Liver (tissue), 9 donors: ENCODE results near the gene MSI2. TPM values are rescaled to one million over a fixed set of nuclear protein-coding genes. Genes with fewer than 3 reads are reported as not detected.
"Not testable (repeated sequence)": the region's sequence is repeated elsewhere in the genome, so short reads cannot be mapped to it uniquely, and the experiment has no call there.

Experiments
- DNase-seq: peaks from one replicate; pipeline ENCODE4 v3.0.0-alpha.2; 2017; ENCODE audit warnings: low spot score
- H3K27ac ChIP-seq, 2 donors: one replicate each; pipeline ENCODE4 v1.7.0; 2013; ENCODE audit warnings: inconsistent platforms in 2 of 2, low read length in 2 of 2, control low read depth in 1 of 2, low read depth in 1 of 2, mild to moderate bottlenecking in 1 of 2
- H3K27me3 ChIP-seq, 4 donors: one replicate each; pipeline versions ENCODE4 v1.6.1 to v1.7.0; 2013; ENCODE audit warnings: low read length in 3 of 4, inconsistent platforms in 1 of 4, mild to moderate bottlenecking in 1 of 4, moderate library complexity in 1 of 4; ENCODE audit not compliant: control insufficient read depth in 4 of 4, insufficient read depth in 4 of 4
- H3K36me3 ChIP-seq, 4 donors: one replicate each; pipeline versions ENCODE4 v1.6.1 to v1.7.0; 2013; ENCODE audit warnings: low read length in 3 of 4, mild to moderate bottlenecking in 3 of 4, low read depth in 1 of 4, moderate library complexity in 1 of 4; ENCODE audit not compliant: control insufficient read depth in 4 of 4, insufficient read depth in 3 of 4
- H3K4me1 ChIP-seq, 4 donors: one replicate each; pipeline versions ENCODE4 v1.6.1 to v1.7.0; 2013; ENCODE audit warnings: low read length in 3 of 4, mild to moderate bottlenecking in 3 of 4, moderate library complexity in 1 of 4; ENCODE audit not compliant: control insufficient read depth in 4 of 4, insufficient read depth in 4 of 4
- H3K4me3 ChIP-seq, 3 donors: one replicate each; pipeline versions ENCODE4 v1.6.1 to v1.7.0; 2013; ENCODE audit warnings: low read length in 3 of 3, control low read depth in 1 of 3, low read depth in 1 of 3, mild to moderate bottlenecking in 1 of 3
- H3K9ac ChIP-seq, 2 donors: one replicate each; pipeline ENCODE4 v1.7.0; 2013; ENCODE audit warnings: low read length in 2 of 2, mild to moderate bottlenecking in 2 of 2, moderate library complexity in 2 of 2, control low read depth in 1 of 2, low read depth in 1 of 2
- H3K9me3 ChIP-seq, 4 donors: one replicate each; pipeline versions ENCODE4 v1.6.1 to v1.7.0; 2013; ENCODE audit warnings: low read length in 3 of 4; ENCODE audit not compliant: control insufficient read depth in 4 of 4
- ATF3 ChIP-seq: IDR thresholded peaks from 2 replicates; pipeline ENCODE4 v1.6.1; 2016; ENCODE audit warnings: antibody characterized with exemption
- CTCF ChIP-seq: fragments of 150-350 bp; IDR thresholded peaks from 2 replicates; pipeline ENCODE4 v1.5.1; 2017; ENCODE audit warnings: improper control_type of control experiment, low read depth, low read length; ENCODE audit not compliant: missing input control
- EGR1 ChIP-seq, 2 donors: IDR thresholded peaks; 2 replicates each; pipeline ENCODE4 v1.6.1; 2016 to 2018; ENCODE audit warnings: antibody characterized with exemption in 2 of 2, low read depth in 2 of 2
- FOXA1 ChIP-seq: IDR thresholded peaks from 2 replicates; pipeline ENCODE4 v1.6.1; 2016; ENCODE audit warnings: antibody characterized with exemption
- GABPA ChIP-seq, 2 donors: IDR thresholded peaks in 1 of 2; conservative IDR thresholded peaks in 1 of 2; 2 replicates each; pipeline ENCODE4 v1.6.1; 2016; ENCODE audit warnings: antibody characterized with exemption in 2 of 2, mild to moderate bottlenecking in 1 of 2, moderate library complexity in 1 of 2
- HNF4G ChIP-seq: IDR thresholded peaks from 2 replicates; pipeline ENCODE4 v1.6.1; 2016; ENCODE audit warnings: antibody characterized with exemption
- JUND ChIP-seq, 2 donors: IDR thresholded peaks; 2 replicates each; pipeline ENCODE4 v1.6.1; 2016; ENCODE audit warnings: antibody characterized with exemption in 2 of 2
- MAX ChIP-seq: IDR thresholded peaks from 2 replicates; pipeline ENCODE4 v1.6.1; 2016; ENCODE audit warnings: antibody characterized with exemption
- NR2F2 ChIP-seq: IDR thresholded peaks from 2 replicates; pipeline ENCODE4 v1.6.1; 2016; ENCODE audit warnings: antibody characterized with exemption
- RAD21 ChIP-seq, 2 donors: IDR thresholded peaks; 2 replicates each; pipeline ENCODE4 v1.6.1; 2016; ENCODE audit warnings: antibody characterized with exemption in 2 of 2, mild to moderate bottlenecking in 2 of 2
- REST ChIP-seq: IDR thresholded peaks from 2 replicates; pipeline ENCODE4 v1.6.1; 2016; ENCODE audit warnings: antibody characterized with exemption, mild to moderate bottlenecking
- SP1 ChIP-seq: IDR thresholded peaks from 2 replicates; pipeline ENCODE4 v1.6.1; 2018; ENCODE audit warnings: antibody characterized with exemption, mild to moderate bottlenecking
- TAF1 ChIP-seq: conservative IDR thresholded peaks from 2 replicates; pipeline ENCODE4 v1.6.1; 2016; ENCODE audit warnings: antibody characterized with exemption, mild to moderate bottlenecking
- ZBTB33 ChIP-seq: IDR thresholded peaks from 2 replicates; pipeline ENCODE4 v1.6.1; 2016; ENCODE audit warnings: antibody characterized with exemption
- WGBS: extraction: QIAGEN DNeasy Blood & Tissue Kit; methylation state at CpG from one replicate; pipeline ENCODE4 v1.1.7; 2013; 5-methylcytosine and 5-hydroxymethylcytosine counted together
- polyA plus RNA-seq, 2 donors: library from polyadenylated mRNA; stranded (reverse) in 1 of 2; unstranded in 1 of 2; fragments of 200-250 nt in 1 of 2; fragments of >200 nt in 1 of 2; fragmentation: Nextera tagmentation in 1 of 2; extraction: Ambion mirVana in 1 of 2; gene quantifications; one replicate each; pipeline versions ENCODE4 v1.2.1 to v1.2.3, GENCODE V29; 2013 to 2015
- total RNA-seq, 2 donors: library from RNA; depleted of rRNA; stranded (reverse); fragments of >200 nt; gene quantifications; one replicate each; pipeline ENCODE4 v1.2.3, GENCODE V29; 2014
- donor health status: healthy.
- donor health status: healthy.
- donor health status: healthy.
- donor health status: healthy.
- donor health status: healthy.

The MSI2 gene
- total and polyA plus RNA-seq, 4 donors: 5.7 to 15.6 (median 9.2) TPM

GRCh38 chr17:57296231-57296630 lies 39.9 kb downstream of the MSI2 start:
- Histone ChIP-seq H3K27me3 (no peaks in the 10 kb centered on the region), H3K9ac (no peak overlapping the region), H3K9me3 (no peaks in the 10 kb centered on the region), H3K27ac (no peak overlapping the region), H3K36me3 (peaks cover 4 to 6% (median 4%) of the 10 kb centered on the region in 4 donors), H3K4me1 (no peaks in the 10 kb centered on the region), H3K4me3 (no peak overlapping the region)
- TF ChIP-seq ZBTB33 (no peak), NR2F2 (no peak), SP1 (no peak), TAF1 (no peak), EGR1 (IDR thresholded peaks at IDR 0.05; ENCODE audit: low read depth in 2 of 2) (no peak), RAD21 (IDR thresholded peaks at IDR 0.05) (no peak), GABPA (IDR thresholded peaks at IDR 0.05 in 1 of 2, conservative IDR thresholded peaks at IDR 0.05 in 1 of 2) (no peak), FOXA1 (no peak)
- DNase-seq: no peak
- 91% methylated on average over 4 of the region's 4 CpGs for WGBS

- Histone ChIP-seq H3K4me1 (no peaks in the 10 kb centered on the region), H3K4me3 (no peak overlapping the region), H3K27ac (no peak overlapping the region), H3K36me3 (peaks cover 2 to 6% (median 4%) of the 10 kb centered on the region in 4 donors), H3K9me3 (no peaks in the 10 kb centered on the region), H3K27me3 (no peaks in the 10 kb centered on the region), H3K9ac (no peak overlapping the region)
- TF ChIP-seq CTCF (no peak), JUND (IDR thresholded peaks at IDR 0.05) (no peak), EGR1 (IDR thresholded peaks at IDR 0.05; ENCODE audit: low read depth in 2 of 2) (no peak), REST (no peak), HNF4G (no peak), ATF3 (no peak), MAX (no peak), RAD21 (IDR thresholded peaks at IDR 0.05) (no peak)
- no peak for DNase-seq
- WGBS: 95% methylated on average over 7 of the region's 7 CpGs
Measured at GRCh38 chr17:57299176-57299575, 42.9 kb downstream of the MSI2 start.

- not testable (repeated sequence) for H3K9ac ChIP-seq, H3K27ac ChIP-seq, H3K9me3 ChIP-seq, H3K36me3 ChIP-seq, H3K4me3 ChIP-seq, DNase-seq, H3K27me3 ChIP-seq, H3K4me1 ChIP-seq
- 95% methylated on average over 7 of the region's 7 CpGs for WGBS
Measured at GRCh38 chr17:57300592-57300991, 44.3 kb downstream of the MSI2 start.
